Tibial artery (tissue), 4 donors: Measurements from ENCODE around the gene ERICH6.

Experiments used
- DNase-seq, 2 donors: peaks; one replicate each; pipeline ENCODE4 v3.0.0-alpha.2; 2019
- H3K27ac ChIP-seq, 2 donors: fragments of 200-600 bp; sonication (generic) in 1 of 2; 1 replicate in 1 of 2; 2 replicates in 1 of 2; pipeline ENCODE4 v1.5.1; 2018 to 2019; ENCODE audit warnings: mild to moderate bottlenecking in 1 of 2
- H3K27me3 ChIP-seq, 2 donors: fragments of 200-600 bp; sonication (generic) in 1 of 2; one replicate each; pipeline versions ENCODE4 v1.5.1 to v1.6.0; 2016 to 2019
- H3K36me3 ChIP-seq, 3 donors: fragments of 200-600 bp; sonication (generic) in 2 of 3; one replicate each; pipeline ENCODE4 v1.5.1; 2016 to 2019; ENCODE audit warnings: mild to moderate bottlenecking in 2 of 3
- H3K4me1 ChIP-seq, 4 donors: fragments of 200-600 bp; sonication (generic) in 2 of 4; 1 replicate in 3 of 4; 2 replicates in 1 of 4; pipeline ENCODE4 v1.5.1; 2016 to 2019
- H3K4me3 ChIP-seq, 2 donors: fragments of 200-600 bp; sonication (generic) in 1 of 2; 1 replicate in 1 of 2; 2 replicates in 1 of 2; pipeline ENCODE4 v1.5.1; 2018 to 2019; ENCODE audit warnings: mild to moderate bottlenecking in 2 of 2
- H3K9me3 ChIP-seq, 3 donors: fragments of 200-600 bp; sonication (generic) in 1 of 3; one replicate each; pipeline ENCODE4 v1.5.1; 2016 to 2019
- intact Hi-C: fragments of 100-400 bp; cut with DNase I; formaldehyde crosslinking; loops from one replicate; pipeline ENCODE4 v1.15.0; 2023; ENCODE audit warnings: low total_unique reads
- TF ChIP-seq, protein P1 (sequence below), 2 experiments: fragments of 200-600 bp in 1 of 2; fragments of 450-650 bp in 1 of 2; IDR thresholded peaks; one replicate each; pipeline ENCODE4 v1.5.1; 2017 to 2019; ENCODE audit warnings: antibody characterized with exemption in 2 of 2, mild to moderate bottlenecking in 1 of 2, moderate library complexity in 1 of 2

The ERICH6 gene

DNA sequence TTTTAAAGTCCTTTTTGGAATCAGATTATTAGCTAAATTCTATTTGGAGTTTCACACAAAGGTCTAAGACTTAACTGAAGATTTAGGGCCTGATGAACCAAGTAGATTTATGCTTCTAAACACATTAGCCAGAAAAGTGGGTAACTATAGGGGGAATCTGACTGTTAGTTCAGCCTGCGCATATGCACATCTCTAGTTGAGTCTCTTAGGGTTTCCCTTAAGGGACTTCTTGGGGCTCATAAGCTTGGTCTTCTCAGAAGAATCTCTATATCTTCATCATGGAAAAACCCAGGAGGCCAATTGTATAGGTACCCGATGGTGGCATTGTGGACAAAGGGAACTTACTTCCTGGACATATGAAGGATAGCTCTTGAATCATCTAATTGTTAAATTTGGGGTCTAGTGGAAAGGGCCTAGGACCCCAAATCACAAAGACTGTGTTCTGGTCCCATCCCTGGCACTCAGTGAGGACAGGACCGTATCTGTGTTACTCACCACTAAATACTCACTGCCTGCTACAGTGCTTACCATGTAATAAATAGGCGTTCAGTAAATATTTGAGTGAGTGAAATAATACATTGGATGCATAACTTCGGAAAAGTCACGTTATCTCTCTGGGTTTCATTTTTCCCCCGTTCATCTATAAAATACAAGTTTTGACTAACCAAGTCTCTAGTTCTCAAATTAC is 83.6 kb downstream of the ERICH6 start:
- H3K27me3 ChIP-seq = no peaks in the 10 kb centered on the region
- DNase-seq = no peak
- H3K4me3 ChIP-seq = no peak overlapping the region
- intact Hi-C loops = no loop called here
- peaks cover 0 to 43% (median 8%) of the 10 kb centered on the region in 4 donors for H3K4me1 ChIP-seq
- TF ChIP-seq, protein P1, sequence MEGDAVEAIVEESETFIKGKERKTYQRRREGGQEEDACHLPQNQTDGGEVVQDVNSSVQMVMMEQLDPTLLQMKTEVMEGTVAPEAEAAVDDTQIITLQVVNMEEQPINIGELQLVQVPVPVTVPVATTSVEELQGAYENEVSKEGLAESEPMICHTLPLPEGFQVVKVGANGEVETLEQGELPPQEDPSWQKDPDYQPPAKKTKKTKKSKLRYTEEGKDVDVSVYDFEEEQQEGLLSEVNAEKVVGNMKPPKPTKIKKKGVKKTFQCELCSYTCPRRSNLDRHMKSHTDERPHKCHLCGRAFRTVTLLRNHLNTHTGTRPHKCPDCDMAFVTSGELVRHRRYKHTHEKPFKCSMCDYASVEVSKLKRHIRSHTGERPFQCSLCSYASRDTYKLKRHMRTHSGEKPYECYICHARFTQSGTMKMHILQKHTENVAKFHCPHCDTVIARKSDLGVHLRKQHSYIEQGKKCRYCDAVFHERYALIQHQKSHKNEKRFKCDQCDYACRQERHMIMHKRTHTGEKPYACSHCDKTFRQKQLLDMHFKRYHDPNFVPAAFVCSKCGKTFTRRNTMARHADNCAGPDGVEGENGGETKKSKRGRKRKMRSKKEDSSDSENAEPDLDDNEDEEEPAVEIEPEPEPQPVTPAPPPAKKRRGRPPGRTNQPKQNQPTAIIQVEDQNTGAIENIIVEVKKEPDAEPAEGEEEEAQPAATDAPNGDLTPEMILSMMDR (IDR thresholded peaks at IDR 0.05) = no peak
- peaks cover under 1 to 4% (median 2%) of the 10 kb centered on the region in 3 donors for H3K36me3 ChIP-seq
- H3K27ac ChIP-seq = no peak overlapping the region
- no peaks in the 10 kb centered on the region for H3K9me3 ChIP-seq

DNA sequence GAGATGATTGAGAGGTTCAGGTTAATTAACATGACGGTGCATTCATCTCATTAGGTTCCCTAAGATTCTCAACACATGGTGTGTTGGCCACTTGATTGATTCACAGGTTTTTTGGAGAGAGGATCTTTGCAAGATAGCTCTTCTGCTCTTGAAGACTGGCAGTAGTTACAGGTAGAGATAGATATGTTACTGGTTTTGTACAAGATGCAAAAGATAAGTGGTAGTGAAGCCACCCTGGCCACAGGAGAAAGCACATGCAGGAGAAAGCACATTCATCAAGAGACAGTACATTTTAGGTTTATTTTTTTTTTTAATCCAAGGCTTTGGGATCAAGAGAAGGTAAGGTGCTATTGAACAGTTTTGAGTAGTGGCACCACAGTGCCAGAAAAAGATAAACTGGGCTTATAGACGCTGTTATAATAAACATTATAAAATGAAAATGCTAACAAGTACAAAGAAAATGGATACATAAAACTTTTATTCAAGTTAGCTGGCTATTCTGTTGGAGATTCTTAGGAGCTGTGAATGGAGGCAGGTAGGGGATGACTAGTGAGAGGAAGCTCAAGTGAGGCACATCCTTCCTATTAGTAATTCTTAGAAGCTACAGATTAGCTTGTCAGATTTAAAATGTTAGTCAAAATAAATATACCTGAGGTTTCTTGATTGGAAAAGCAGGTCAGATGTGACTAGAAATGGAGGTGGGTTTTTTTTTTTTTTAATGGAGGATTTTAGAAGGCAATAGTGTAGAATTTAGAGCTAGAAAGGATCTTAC is 89.8 kb downstream of the ERICH6 start:
- TF ChIP-seq, protein P1 (IDR thresholded peaks at IDR 0.05) = no peak
- no peaks in the 10 kb centered on the region for H3K27me3 ChIP-seq
- H3K27ac ChIP-seq = no peak overlapping the region
- no peak for DNase-seq
- intact Hi-C loops = no loop called here
- H3K9me3 ChIP-seq = no peaks in the 10 kb centered on the region
- no peak overlapping the region for H3K4me3 ChIP-seq
- peaks cover 0 to 30% (median 8%) of the 10 kb centered on the region in 4 donors for H3K4me1 ChIP-seq
- peaks cover 0 to 9% (median 8%) of the 10 kb centered on the region in 3 donors for H3K36me3 ChIP-seq

DNA sequence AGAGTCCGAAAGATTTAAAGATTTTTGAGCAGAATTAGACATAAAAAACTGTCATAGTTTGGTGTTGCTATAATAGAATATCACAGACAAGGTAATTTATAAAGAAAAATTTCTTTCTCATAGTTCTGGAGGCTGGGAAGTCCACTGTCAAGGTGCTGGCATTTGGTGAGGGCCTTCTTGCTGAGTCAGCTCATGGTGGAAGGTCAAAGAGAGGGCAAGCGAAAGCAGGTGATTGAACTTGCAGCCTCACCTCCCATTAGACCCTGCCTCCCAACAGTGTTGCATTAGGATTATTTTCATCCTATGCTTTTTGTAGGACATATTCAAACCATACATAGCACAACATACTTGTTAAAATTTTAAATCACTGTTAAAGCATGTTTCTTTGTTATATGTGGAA is 90.7 kb downstream of the ERICH6 start:
- Histone ChIP-seq H3K9me3 (no peaks in the 10 kb centered on the region), H3K4me3 (no peak overlapping the region), H3K27ac (no peak overlapping the region), H3K36me3 (peaks cover 0 to 9% (median 8%) of the 10 kb centered on the region in 3 donors), H3K27me3 (no peaks in the 10 kb centered on the region), H3K4me1 (peaks cover 0 to 38% (median 10%) of the 10 kb centered on the region in 4 donors)
- DNase-seq = no peak
- TF ChIP-seq, protein P1 (IDR thresholded peaks at IDR 0.05) = no peak
- intact Hi-C loops = no loop called here

DNA sequence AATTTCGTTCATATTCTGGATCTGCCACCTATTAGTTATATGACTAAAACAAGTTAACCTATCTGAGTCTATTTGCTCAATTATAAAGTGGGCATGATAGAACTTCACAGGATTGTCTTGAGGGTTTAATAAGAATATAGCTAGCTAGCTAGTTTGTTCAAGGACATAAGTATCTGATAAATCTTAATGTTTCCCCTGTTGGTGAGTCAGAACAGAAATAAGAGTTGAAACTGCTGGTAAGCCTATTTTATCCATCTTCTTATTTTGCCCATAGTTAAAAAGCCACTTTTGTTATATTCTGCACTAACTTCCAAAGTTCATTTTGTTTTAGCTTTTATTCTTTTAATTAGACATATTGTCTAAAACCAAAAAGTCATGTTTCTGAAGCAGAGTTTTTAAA is 91.2 kb downstream of the ERICH6 start:
- H3K4me1 ChIP-seq = peaks cover 0 to 43% (median 11%) of the 10 kb centered on the region in 4 donors
- H3K36me3 ChIP-seq = peaks cover 0 to 9% (median 8%) of the 10 kb centered on the region in 3 donors
- H3K27ac ChIP-seq = no peak overlapping the region
- no peak for DNase-seq
- no peaks in the 10 kb centered on the region for H3K27me3 ChIP-seq
- no peak overlapping the region for H3K4me3 ChIP-seq
- intact Hi-C loops = no loop called here
- TF ChIP-seq, protein P1 (IDR thresholded peaks at IDR 0.05) = no peak
- no peaks in the 10 kb centered on the region for H3K9me3 ChIP-seq

DNA sequence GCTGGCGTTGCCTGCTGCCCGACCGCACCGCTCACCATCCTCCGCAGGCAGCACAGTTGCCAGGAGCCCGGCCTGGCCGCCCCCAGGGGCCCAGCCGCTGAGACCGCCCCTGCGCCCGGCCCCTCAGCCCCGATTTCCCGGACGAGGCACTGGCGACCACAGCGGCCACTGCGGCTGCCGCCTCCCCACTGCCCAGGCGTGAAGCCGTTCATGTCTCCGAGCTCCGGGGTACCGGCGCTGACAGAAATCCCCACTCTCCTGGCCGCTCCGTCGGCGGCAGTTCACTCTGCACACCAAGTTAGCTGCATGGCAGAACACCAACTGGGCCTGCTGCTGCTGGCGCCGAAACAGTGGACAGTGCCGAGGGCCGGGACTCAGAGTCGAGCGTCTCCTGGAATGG is 92.1 kb downstream of the ERICH6 start:
- no peak overlapping the region for H3K27ac ChIP-seq
- no peak overlapping the region for H3K4me3 ChIP-seq
- TF ChIP-seq, protein P1 (IDR thresholded peaks at IDR 0.05) = no peak
- no peak for DNase-seq
- no peaks in the 10 kb centered on the region for H3K9me3 ChIP-seq
- peaks cover 0 to 44% (median 13%) of the 10 kb centered on the region in 4 donors for H3K4me1 ChIP-seq
- H3K27me3 ChIP-seq = no peaks in the 10 kb centered on the region
- peaks cover 0 to 9% (median 8%) of the 10 kb centered on the region in 3 donors for H3K36me3 ChIP-seq
- intact Hi-C loops = no loop called here
